ENCODE data around the gene ASXL2.
A peak's percentile ranks its signal among the peaks of the same experiment; 100 is the strongest.
"Not testable (repeated sequence)": the region's sequence is repeated elsewhere in the genome, so short reads cannot be mapped to it uniquely, and the experiment has no call there.

ASXL2 gene

GRCh38 chr2:25891672-25892071, 13.4 kb upstream of the ASXL2 start:
- DNase-seq (ENCODE audit: low read depth): no peak

DNA sequence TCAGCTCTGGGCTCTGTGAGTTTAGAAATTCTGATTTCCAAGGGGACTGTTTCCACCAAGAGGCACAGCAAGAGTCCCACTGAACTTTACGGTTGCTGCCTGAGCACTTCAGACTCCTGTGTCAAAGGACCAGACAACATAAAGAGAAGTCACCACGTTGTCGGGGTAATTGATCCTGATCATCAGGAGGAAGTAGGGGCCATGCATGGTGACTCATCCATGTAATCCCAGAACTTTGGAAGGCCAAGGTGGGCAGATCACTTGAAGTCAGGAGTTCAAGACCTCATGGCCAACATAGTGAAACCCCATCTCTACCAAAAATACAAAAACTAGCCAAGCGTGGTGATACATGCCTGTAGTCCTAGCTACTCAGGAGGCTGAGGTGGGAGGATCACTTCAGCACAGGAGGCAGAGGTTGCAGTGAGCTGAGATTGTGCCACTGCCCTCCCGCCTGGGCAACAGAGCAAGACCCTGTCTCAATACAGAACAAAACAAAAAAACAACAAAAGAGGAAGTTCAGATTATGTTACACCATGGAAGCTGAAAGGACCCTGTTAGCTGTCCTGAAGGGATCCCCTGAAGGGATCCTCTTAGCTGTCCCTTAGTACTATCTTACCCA, 9.4 kb upstream of the ASXL2 start:
- no peak for DNase-seq (ENCODE audit: low read depth)

DNA sequence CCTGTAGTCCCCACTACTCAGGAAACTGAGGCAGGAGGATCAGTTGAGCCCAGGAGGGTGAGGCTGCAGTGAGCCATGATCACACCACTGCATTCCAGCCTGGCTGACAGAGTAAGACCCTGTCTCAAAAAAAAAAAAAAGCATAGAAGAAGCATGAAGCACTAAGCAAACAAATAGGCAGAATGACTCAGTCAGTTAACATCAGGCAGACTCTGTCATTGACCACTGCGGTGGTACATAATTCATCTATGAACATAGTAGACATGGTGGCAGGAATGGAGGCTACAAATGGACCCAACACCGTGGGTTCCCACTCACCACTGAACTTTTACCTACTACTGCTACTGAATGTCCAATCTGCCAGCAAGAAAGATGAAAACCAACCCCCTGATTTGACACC, 7.6 kb upstream of the ASXL2 start:
- peak; percentile 67 for DNase-seq (ENCODE audit: low read depth)

DNA sequence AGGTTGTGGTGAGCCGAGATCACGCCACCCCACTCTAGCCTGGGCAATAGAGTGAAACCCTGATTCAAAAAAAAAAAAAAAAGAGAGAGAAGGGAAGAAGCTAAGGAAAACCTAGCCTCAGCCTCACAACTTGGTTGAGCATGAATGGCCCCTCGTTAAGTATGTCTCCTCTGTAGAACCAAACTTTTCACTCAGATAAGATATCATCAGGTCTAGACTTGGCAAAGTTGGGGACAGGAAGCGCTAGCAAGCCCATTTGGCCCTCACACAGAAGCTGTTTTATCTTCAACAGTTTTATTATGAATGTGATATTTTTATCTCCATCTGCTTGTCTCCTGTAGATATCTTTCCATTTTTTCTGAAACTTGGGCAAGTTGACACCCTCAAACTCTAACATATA, 3.5 kb upstream of the ASXL2 start:
- no peak for DNase-seq (ENCODE audit: low read depth)

DNA sequence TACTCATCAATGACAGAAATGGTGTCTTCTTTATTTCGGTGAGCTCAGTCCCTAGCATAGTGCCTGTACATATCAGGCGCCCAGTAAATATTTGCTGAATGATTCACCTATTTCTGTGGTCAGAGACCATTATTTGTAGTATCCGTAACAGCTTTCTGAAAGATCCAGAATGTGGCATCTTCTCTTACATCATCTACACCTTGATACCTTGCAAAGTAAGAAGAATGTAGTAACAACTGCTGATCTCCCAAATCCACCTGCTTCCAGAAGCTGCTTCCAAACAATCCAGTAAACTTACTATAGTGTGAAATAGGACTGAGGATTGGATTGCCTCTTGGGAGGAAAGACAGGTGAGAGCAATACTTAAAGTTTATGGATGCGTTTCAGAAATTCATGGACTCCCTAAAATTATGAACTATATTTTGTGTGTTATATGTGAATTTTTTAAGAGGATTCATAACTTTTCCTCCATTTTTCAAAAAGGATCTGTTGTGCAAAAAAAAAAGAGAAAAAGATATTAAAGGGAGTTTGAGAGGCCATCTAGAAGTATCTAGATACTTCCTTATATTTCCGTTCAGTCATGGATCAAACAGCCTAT, 945 bp upstream of the ASXL2 start:
- DNase-seq (ENCODE audit: low read depth): no peak

- peak; percentile 34 for DNase-seq (ENCODE audit: low read depth)
These were observed 591 bp downstream of the ASXL2 start for GRCh38 chr2:25877431-25878360.

GRCh38 chr2:25872134-25872533, 6.2 kb downstream of the ASXL2 start:
- DNase-seq (ENCODE audit: low read depth): no peak

DNA sequence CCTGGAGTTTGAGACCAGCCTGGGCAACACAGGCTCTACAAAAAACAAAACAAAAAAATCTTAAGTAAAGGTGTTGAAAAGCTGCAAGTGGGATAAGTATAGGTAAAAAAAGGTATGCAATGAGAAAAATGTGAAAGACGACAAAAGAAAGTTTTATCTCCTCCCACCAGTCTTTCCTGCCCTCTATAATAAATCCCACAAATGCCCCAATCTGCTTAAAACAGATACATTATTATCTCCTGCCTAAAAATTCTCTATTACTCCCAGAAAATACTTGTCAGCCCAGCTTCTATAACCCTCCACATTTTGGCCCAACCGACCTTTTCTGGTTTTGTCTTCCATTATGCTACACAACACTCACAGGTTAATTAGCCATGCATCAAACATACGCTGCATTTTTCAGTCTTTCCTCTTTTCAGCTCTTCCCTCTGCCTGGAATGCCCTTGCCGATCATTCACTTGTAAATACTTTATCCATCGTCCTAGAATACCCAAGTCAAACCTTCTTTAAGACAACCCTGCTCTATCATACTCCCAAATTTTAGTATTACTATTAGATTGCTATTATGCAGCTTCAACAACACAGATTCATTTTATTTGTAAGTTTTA, 10.8 kb downstream of the ASXL2 start:
- DNase-seq (ENCODE audit: low read depth): no peak

GRCh38 chr2:25856377-25856776, 21.9 kb downstream of the ASXL2 start:
- no peak for DNase-seq (ENCODE audit: low read depth)

DNA sequence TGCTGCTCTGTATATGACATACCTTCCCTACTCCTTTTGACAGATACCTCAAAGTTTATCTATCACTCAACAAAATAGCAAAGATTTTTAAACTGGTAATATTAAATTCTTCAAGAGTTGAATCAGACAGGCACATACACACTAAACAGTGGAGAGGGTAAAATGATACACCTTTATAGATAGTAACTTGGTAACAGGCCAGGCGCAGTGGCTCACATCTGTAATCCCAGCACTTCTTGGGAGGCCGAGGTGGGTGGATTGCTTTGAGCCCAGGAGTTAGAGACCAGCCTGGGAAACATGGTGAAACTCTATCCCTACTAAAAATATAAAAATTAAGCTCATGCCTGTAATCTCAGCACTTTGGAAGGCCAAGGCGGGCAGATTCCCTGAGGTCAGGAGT, 23.2 kb downstream of the ASXL2 start:
- no peak for DNase-seq (ENCODE audit: low read depth)

- no peak for DNase-seq (ENCODE audit: low read depth)
These were observed 23.7 kb downstream of the ASXL2 start for GRCh38 chr2:25854613-25855012.

- DNase-seq (ENCODE audit: low read depth): no peak
These were observed 25.1 kb downstream of the ASXL2 start for GRCh38 chr2:25853038-25853638.

DNA sequence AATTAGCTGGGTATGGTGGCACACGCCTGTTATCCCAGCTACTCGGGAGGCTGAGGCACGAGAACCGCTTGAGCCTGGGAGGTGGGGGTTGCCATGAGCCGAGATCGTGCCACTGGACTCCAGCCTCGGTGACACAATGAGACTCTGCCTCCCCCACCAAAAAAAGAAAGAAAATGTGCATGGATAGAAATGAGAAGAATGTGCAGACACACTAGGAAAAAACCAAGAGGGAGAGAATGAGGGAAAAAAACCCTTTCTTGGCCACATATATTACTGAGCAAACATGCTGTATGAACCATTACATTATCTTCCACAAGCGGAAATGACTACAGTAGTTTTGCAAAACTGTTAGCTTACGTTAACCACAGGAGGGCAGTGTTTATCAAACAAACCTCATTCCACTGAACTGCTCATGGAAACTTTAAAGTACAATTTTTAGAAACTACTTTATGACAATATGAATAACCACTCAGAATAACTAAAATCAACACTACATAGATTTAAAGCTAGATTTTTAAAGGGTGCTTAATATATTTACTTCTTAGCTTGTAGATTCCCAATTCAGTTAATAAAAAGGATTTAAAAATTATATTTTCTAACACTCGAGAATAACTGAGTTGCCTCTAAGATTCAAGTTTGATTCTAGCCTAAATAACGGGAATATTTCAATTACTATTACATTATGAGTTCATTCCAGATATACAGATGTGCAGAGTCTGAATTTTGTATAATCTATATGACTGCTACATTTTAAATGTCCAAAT, 26.4 kb downstream of the ASXL2 start:
- DNase-seq (ENCODE audit: low read depth): peak; percentile 85

GRCh38 chr2:25850400-25850799, 27.9 kb downstream of the ASXL2 start:
- DNase-seq (ENCODE audit: low read depth): not testable (repeated sequence)

GRCh38 chr2:25849350-25849749, 28.9 kb downstream of the ASXL2 start:
- DNase-seq (ENCODE audit: low read depth): not testable (repeated sequence)

GRCh38 chr2:25845843-25846505, 32.3 kb downstream of the ASXL2 start:
- peak; percentile 1 for DNase-seq (ENCODE audit: low read depth)

DNA sequence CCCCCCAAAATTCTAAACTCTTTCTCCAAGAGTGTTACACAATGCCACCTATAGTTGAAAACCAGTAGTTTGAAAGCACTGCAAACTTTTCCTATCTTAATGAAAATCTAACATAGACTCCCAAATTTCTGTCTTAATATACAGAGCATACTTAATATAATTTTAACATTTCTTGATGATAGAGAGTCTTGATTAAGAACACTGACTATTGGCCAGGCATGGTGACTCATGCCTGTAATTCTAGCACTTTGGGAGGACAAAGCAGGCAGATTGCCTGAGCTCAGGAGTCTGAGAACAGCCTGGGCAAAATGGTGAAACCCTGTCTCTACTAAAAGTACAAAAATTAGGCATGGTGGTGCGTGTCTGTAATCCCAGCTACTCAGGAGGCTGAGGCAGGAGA, 34.2 kb downstream of the ASXL2 start:
- DNase-seq (ENCODE audit: low read depth): peak; percentile 38

DNA sequence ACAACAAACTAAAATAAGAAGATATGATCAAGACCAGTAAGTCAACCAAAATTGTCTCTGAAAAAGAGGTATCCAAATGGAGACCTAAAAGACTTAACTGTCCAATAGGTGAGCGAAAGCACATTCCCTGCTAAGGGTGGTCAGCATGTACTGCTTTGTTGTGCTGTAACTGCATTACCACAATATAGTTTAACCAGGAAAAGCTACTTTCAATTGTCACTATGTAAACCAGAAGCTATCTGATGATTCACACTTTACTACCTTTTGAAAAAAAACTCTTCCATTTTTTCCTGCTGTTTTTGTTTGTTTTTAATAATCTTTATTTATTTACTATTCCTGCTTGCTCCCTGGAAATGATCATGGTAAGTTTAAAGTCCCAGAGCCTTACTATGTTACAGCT, 36.1 kb downstream of the ASXL2 start:
- no peak for DNase-seq (ENCODE audit: low read depth)

GRCh38 chr2:25838152-25838756, 40.0 kb downstream of the ASXL2 start:
- DNase-seq (ENCODE audit: low read depth): no peak

DNA sequence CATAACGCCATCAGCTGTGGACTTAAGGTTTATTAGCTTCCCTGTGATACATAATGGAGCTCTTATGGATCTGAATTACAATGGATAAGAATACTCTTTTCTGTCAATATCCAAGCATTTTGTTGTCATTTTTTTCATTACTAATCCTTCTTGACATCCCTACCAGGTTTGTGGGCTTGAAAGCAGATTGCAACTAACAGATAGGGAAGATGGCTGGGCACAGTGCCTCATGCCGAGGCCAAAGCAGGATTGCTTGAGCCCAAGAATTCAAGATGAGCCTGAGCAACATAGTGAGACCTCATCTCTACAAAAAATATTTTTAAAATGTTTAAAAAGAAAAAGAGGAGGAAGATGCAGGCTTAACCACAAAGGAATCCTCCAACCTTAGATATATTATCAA, 42.4 kb downstream of the ASXL2 start:
- no peak for DNase-seq (ENCODE audit: low read depth)

- no peak for DNase-seq (ENCODE audit: low read depth)
These were observed 44.7 kb downstream of the ASXL2 start for GRCh38 chr2:25833566-25833965.
